GM18498 (cell line): ENCODE results near the gene ACKR1.

Experiments
- ATAC-seq: cut with Tn5 transposase; IDR thresholded peaks from one replicate; pipeline ENCODE4 v1.9.1; 2021; ENCODE audit warnings: mild to moderate bottlenecking, moderate library complexity; ENCODE audit not compliant: unreplicated experiment

The ACKR1 gene, protein sequence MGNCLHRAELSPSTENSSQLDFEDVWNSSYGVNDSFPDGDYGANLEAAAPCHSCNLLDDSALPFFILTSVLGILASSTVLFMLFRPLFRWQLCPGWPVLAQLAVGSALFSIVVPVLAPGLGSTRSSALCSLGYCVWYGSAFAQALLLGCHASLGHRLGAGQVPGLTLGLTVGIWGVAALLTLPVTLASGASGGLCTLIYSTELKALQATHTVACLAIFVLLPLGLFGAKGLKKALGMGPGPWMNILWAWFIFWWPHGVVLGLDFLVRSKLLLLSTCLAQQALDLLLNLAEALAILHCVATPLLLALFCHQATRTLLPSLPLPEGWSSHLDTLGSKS

DNA sequence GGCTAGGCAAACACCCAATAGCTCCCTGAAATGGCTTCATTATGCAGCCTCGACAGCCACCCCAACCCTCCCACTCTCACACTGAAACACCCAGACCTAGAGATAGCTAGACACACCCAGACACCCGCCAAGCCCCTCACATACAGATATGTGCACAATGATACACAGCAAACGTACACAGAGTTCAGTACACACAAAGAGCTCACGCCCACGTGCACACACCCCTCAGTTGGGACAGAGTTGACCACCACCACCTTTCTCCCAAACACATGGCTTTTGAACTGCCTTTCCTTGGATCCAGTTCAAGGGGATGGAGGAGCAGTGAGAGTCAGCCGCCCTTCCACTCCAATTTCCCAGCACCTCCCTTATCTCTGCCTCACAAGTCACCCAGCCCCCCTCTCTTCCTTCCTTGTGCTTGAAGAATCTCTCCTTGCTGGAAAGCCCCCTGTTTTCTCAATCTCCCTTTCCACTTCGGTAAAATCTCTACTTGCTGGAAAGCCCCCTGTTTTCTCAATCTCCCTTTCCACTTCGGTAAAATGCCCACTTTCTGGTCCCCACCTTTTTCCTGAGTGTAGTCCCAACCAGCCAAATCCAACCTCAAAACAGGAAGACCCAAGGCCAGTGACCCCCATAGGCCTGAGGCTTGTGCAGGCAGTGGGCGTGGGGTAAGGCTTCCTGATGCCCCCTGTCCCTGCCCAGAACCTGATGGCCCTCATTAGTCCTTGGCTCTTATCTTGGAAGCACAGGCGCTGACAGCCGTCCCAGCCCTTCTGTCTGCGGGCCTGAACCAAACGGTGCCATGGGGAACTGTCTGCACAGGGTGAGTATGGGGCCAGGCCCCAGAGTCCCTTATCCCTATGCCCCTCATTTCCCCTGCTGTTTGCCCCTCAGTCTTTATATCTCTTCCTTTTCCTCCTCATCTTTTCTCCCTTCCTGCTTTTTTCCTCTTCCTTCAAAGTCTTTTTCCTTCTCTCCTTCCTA lies at the start of gene ACKR1:
Gene ACKR1 (plus strand): TSS at position 715 of the 981 bp plus-strand sequence. CDS start 85 bp downstream, at position 800.
- no peak for ATAC-seq

DNA sequence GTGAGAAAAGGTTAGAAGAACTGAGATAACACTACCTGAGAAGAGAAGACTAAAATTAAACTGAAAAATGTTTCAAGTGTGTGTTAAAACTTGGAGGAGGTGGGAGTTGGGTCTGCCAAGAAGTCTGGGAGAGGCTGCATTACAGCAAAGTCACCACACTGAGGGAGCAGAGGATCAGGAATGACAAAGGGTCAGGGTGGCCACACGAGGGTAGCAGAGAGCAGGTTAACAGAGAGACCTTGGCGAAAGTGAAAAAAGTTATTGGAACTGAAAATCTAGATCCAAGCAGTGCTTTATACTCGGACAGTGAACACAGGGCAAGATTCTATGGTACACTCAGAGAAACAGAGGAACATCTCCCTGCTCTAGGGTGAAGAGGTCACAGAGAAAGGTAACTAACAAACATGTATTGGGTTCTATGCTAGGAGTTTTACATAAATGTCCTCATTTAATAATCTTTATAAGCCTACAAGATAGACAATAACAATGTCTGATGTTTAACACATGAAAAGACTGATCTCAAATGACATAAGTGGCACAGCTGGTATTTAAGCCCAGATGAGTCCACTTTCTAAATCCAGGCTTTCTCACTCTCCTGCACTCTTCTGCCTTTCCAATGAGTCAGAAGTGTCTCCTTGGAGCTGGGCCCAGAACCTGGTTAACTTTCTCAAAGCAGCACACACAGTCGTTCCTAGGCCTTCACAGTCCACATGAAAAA lies 43.5 kb upstream of the ACKR1 start:
- peak; percentile 97 for ATAC-seq

DNA sequence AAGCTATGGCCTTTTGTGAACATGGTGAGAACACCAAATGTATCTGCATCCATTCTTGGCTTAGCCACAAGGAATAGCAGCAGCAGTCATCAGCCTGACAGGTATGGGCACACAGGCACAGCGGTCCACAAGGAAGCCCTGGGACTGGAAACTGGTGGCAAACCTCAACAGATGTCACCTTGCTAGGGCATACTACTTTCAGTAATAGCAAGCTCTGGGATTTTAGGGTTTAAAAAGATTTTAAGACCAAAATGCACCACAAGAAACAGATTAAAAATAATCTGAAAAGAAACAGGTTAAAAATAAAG lies 43.0 kb upstream of the ACKR1 start:
- no peak for ATAC-seq

DNA sequence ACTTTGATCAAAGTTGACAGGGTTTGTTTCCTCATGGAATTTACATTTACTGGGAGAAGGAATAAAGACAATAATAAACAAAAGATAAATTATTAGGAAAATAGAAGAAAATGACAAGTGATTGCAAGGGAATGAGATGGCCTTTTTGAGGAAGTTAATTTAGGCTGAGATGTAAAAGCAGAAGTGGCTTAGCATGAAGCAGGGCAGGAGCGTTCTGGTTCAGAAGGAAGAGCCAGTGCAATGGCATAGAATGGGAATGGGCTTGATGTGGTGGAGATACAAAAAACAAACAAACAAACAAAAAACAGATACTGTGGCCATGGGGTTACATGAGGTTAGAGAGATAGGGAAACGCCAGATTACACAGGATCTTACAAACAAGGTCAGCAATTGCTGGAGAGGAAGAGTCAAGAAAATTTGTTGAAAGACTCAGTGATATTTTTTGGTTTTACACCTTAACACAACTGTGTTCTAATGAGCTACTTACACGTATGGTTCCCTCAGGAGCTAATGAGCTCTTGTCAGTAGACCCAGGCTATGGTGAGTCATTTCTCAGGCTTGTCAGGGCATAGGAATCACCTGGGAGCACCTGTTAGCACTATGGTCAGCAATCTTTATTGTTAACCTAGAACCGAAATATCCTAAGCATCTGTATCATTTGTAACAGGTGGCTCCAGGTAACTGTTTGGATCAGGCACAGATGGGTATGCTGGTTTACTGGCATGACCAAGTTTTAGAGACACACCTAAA lies 42.0 kb upstream of the ACKR1 start:
- ATAC-seq, result no peak

DNA sequence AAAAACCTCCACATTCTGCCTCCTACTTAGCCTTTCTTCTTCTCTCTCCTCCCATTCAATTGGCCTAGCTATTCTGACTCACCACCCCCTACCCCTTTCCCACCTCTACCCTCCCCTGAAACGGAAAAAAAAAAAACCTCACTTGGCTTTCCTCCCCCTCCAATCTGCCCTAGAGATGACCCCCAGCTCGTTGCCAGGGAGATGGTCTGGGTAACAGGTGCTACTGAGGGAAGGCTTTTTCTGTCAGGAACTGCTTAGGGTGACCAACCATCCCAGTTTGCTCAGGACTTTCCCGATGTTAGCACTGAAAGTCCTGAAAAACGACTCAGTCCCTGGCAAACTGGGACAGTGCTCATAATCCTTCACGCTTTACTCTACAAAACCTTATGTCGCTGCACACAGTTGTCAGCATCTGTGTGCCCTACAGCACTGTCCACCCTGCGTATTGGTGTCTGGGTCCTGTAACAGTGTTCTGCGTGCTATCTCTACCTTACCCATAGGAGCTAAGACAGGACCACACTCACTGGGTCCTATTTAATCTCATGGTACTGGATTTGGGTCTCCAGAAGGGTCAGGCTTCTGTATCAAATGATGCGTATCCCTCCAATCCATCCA lies 41.0 kb upstream of the ACKR1 start:
- ATAC-seq, result no peak

DNA sequence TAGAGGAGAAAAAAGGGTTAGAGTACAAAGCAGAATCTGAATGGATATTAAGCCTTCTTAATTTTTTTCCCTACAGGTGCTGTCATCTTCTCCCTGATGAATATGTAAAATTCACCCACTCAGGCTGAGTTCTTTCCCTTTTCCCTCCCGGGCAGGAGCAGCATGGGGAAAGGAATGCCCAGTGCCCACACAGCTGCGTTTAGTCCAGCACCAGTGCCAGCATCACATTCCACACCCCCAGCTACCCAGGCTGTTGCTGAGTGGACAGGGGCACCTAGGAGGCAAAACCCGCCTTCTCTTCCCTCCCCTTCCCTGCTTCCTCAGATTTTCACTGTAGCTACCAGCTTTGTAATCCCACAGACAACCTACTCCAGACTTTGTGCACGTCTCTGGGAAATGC lies 36.6 kb upstream of the ACKR1 start:
- no peak for ATAC-seq

DNA sequence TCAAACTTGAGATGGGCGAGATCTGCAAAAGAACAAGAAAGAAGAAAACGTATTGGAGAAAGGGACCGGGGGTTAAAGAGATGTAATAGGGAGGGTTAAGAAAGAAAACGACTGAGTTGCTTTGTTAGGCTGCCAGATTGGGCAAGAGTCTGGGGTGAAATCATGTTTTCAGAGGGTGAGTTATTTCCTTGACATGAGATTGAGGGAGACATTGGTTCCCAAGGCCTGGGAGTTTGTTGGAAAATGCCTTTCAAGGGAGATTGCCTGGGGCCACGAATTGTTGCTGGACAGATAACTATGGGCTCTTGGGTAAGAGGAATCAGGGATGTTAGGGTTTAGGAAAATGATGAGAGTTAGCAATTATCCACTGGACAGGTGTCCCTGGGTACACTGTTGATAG lies 34.0 kb upstream of the ACKR1 start:
- ATAC-seq, result no peak

DNA sequence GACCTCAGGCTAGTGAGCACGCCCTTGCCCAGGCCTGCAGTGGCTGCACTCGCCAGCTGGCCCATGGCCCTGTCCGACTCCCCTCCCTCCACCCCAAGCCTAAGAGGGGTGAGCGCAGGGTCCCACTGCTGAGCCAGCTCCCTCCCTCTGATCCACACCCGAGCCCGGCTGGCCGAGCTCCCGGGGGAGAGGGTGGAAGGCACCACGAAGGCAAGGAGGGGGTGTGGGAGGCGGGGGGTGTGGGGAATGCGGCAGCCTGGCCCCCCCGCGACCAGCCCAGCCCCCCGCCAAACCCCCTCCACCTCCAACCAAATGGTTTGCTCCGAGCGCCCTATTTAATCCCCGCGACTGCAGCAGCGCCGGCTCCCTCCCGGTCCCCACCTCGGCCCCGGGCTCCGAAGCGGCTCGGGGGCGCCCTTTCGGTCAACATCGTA lies 33.4 kb upstream of the ACKR1 start, which contains the start of gene CADM3:
Gene CADM3 (plus strand): TSS at position 362 of the 434 bp plus-strand sequence. CDS start 151 bp downstream, outside the sequence.
- no peak for ATAC-seq

DNA sequence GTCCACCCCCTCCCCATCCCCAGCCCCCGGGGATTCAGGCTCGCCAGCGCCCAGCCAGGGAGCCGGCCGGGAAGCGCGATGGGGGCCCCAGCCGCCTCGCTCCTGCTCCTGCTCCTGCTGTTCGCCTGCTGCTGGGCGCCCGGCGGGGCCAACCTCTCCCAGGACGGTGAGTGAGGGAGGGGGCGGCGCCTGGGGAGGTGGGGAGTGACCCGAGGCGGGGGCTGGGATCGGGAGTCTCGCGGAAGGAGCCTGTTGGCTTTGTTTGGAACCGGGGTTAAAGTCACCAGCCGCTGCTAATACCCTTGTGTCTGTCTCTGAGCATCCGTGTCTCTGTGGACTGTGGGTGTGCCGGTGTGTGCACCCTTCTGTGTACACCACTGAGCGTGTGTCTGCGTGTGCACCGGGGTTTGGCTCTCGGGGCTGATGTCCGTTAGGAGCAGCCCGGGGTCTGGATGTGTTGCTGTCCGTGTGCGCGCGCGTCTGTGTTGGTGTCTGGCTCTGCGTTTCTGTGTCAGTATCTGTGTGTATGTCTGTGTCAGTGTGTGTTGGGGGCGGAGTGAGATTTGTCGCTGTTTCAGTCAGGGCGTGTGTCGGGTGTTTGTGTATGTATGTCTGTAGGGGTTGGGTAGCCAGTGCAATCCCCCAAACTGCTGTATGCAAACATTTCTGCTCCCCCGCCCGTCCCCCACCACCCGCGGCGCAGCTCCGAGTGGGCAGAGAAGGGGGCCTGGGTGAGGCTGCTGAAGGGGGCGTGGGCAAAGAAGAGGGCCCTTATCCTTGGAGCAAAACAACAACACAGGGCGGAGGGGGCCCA lies 32.8 kb upstream of the ACKR1 start:
- ATAC-seq, result no peak

DNA sequence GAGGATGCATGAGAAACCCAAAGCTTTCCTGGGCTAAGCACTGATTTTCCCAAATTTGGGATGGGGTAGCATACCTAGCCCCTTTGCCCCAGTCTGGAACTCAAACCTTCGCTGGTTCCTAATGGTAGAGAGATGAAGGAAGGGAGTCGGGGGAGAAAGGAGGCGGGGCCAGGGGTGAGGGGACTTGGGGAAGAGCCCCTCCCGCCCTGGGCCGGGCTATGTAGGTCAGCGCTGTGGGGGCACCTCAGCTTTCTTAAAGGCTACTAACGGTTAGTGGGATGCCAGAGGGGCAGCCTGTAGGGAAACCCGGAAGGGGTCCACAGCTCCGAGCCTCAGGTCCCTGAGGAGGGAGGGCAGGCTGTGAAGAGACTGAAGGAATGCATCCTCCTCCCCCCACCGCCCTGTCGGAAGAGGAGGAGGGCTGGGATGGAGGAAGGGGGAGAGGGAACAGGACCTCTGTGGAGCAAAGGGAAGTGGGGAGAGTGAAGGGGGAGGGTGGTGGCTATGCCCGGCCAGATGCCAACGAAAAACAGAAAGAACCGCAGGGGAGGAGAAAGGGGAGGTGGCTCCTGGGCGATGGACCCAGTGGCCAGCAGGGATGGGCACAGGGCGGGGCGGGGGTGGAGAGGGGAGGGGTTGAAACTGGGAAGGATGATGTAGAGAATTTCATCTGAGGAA lies 31.9 kb upstream of the ACKR1 start:
- ATAC-seq, result no peak

DNA sequence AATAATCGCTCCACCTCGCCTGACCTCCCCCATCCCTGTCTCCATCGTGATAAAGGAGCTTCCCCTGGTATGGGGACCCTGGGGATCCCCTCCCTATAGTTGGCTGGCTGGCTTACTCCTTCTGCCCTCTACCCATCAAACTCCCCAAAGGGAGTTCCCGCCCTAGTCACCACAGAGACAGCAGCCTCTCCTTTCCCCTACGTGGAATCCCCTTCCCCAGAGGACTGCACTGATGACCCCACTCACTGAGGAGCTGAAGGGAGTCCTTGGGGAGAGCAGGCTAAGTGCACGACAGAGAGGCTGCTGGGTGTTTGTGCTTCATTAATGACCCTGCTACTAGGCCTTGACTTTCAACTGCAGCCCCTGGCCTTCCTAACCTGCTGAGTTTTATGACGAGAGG lies 31.4 kb upstream of the ACKR1 start:
- no peak for ATAC-seq

DNA sequence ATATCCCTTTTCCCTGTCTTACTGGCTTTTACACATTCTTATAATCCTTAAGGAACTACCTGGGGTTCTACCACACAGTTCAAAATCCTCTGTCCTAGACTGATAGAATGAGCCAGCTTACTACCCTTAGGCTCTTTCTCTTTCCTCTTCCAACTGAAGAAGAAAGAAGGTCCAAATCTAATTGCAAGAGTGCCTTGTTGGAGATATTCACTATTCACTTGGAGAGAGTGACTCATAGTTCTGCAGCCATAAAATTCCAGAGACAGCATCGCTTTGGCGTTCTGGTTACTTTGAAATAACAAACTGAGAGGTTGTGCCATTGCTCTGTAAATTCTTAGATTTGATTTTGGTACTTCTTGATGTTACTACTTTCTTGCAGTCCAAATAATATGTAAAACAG lies 29.1 kb upstream of the ACKR1 start:
- ATAC-seq, result no peak

DNA sequence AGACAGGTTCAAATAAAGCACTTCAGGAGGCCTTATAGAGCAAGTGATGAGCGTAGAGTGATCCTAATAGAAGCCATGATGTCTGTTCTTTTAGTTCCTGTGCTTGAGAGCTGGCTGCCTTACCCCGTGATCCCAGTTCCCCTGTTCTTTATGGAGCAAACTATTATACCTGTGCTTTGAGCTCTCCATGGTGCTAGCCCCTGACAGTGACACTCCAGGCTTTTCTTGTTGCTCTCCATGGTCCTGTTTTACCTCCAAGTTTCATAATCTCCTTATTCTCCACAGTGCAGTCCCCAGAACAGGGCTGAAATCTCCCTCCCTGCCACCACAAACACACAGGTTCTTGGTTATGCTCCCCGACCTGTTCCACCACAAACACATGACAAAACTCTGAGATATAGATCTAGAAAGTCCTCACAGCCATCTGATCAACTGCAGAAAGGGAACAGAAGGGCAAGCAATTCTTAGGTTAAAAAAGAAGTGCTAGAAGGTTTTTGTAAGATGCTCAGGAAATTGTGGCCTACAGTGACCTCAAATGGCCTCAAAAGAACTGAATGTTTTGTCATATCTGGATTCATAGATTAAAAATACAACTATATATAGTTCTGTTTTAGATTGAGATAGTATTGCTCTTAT lies 27.3 kb upstream of the ACKR1 start:
- no peak for ATAC-seq

DNA sequence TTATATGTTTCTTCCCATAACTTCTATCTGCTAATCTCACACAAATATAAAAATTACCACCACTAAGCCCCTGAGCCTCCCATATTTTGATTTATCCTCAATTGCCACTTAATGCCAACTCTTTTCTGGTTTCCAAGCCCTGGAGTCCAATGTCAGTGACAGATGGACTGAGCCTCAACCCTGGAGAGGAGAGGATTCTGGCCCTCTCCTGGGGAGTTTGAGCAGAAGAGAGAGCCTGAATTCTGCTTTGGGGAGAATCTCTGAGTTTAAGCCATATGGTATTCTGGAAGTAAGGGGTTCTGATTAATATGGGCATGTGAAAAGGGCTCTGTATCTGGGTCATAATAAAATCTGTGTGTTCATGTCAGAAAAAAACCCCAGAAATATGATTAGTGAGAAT lies 24.8 kb upstream of the ACKR1 start:
- ATAC-seq, result no peak

DNA sequence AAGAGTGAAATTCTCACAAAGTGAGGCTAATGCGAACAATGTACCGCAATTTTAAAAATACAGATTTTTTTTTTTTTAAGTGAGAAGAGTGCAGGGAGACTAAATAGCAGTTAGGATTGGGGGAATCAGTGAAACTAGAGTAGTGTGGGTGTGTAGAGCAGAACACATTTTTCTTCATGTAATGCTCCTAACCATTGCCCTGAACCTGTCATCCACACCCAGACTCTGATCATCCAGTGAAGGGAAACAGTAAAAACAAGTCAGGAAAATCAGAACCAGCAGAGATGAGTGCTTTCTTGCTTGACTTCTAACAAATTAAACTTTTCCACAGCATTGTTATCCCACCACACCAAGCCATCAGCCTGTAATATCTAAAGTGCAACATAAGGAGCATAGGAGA lies 24.2 kb upstream of the ACKR1 start:
- ATAC-seq, result no peak

DNA sequence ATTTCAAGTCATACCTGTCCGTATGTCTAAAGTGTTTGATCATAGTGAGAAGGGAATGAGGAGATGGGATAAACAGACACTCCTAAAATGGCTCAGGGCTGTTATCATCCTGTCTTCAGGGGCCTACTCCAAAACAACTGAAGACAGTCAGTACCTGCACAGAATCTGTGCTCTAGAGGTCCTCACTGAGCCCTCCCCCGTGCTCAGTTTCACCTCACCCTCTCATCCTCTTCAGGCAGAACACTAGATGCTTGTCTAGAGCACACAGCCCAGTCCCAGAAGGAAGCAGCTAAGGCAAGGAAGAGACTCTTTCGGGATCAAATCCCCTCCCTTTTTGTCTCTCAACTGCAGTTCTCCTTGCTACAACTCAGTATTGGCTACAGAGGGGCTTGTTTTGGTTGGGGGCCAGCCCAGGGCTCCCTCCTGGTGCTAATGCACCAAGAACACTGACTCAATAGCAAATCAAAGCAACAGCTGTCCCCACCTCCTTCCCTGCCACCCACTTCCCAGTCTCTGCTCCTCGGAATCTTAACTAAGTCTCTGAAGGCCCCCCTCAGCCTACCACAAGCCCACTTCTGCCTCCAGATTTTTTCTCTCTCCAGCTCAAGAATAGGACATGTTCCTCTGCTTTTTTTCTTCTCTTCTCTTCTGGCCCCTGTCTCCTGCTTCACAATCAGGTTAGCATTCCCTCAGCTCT lies 23.2 kb upstream of the ACKR1 start:
- no peak for ATAC-seq

DNA sequence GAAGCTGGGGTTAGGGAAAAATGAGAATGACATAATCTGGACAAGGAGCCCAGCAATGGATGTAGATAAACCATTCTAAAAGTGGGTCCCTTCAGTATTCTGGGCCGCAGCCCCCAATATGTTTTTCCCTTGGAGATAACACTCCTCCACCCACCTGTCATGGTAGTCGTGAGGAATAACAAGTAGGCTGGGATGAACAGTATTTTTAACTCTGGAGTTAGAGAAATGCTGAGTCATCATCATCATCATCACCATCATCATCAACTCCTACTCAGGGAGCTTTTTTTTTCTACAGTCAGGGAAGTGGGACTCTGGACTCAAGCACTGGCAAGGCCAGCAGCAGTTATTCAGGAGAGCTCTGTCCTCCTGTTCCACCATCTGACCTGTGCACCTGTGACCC lies 20.5 kb upstream of the ACKR1 start:
- no peak for ATAC-seq

DNA sequence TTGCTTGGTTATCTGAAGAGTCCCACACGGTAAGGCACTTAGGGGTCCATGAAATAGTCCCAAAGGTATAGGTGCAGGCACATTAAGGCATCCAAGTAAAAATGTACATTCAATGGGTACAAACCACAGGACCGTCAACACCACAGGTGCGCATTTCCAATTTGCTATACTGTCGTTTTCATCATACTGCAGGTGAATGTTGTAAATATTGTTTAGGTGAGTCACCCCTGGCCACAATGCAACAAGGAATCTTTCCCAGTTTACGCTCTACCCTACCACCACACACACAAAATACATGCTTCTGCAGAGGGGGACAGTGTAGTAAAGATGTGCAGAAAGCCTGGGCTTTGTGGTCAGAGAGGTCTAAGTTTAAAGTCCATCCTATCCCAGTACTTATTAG lies 19.6 kb upstream of the ACKR1 start:
- ATAC-seq, result no peak
